SK-N-SH treated with all-trans-retinoic acid at 6 μM for 48 hours (cell line): ENCODE measurements around the gene SHOC2.

Source experiments
- ATAC-seq: fragments of 200-7000 bp; cut with Tn5 transposase; 3 replicates; pipeline ENCODE4 v1.9.1; 2020; ENCODE audit warnings: mild to moderate bottlenecking, moderate library complexity
- ARNTL ChIP-seq: fragments of 450-650 bp; formaldehyde crosslinking; IDR thresholded peaks from 2 replicates; pipeline ENCODE4 v1.5.0; 2020; ENCODE audit warnings: low read depth, mild to moderate bottlenecking, moderate library complexity, borderline replicate concordance
- ESRRG ChIP-seq: fragments of 250-450 bp; sonication (Bioruptor Pico); IDR thresholded peaks from 2 replicates; pipeline ENCODE4 v1.6.1; 2021; ENCODE audit warnings: mild to moderate bottlenecking
- ISL1 ChIP-seq: fragments of 250-450 bp; sonication (Bioruptor Pico); IDR thresholded peaks from 2 replicates; pipeline ENCODE4 v2.1.2; 2022; ENCODE audit warnings: mild to moderate bottlenecking, moderate library complexity
- OSR1 ChIP-seq: fragments of 250-450 bp; sonication (Bioruptor Pico); IDR thresholded peaks from 2 replicates; pipeline ENCODE4 v1.8.0; 2022; ENCODE audit warnings: moderate library complexity, mild to moderate bottlenecking, inconsistent platforms
- PATZ1 ChIP-seq: fragments of 250-450 bp; sonication (Bioruptor Pico); IDR thresholded peaks from 2 replicates; pipeline ENCODE4 v1.8.0; 2020; ENCODE audit warnings: mild to moderate bottlenecking, moderate library complexity, borderline replicate concordance
- POU6F1 ChIP-seq: fragments of 250-450 bp; sonication (Bioruptor Pico); IDR thresholded peaks from 2 replicates; pipeline ENCODE4 v1.8.0; 2021; ENCODE audit warnings: low read depth, mild to moderate bottlenecking, moderate library complexity, borderline replicate concordance
- PPARA ChIP-seq: fragments of 250-450 bp; sonication (Bioruptor Pico); IDR thresholded peaks from 2 replicates; pipeline ENCODE4 v1.5.0; 2020; ENCODE audit warnings: mild to moderate bottlenecking, borderline replicate concordance
- RARB ChIP-seq: fragments of 250-450 bp; sonication (Bioruptor Pico); IDR thresholded peaks from 2 replicates; pipeline ENCODE4 v1.8.0; 2021; ENCODE audit warnings: mild to moderate bottlenecking, moderate library complexity
- SNAI2 ChIP-seq: fragments of 250-450 bp; sonication (Bioruptor Pico); IDR thresholded peaks from 2 replicates; pipeline ENCODE4 v1.5.0; 2020; ENCODE audit warnings: mild to moderate bottlenecking, moderate library complexity
- TCF4 ChIP-seq: fragments of 250-450 bp; sonication (Bioruptor Pico); IDR thresholded peaks from 2 replicates; pipeline ENCODE4 v1.8.0; 2021; ENCODE audit warnings: mild to moderate bottlenecking, moderate library complexity, borderline replicate concordance
- ZC3H10 ChIP-seq: fragments of 250-450 bp; sonication (Bioruptor Pico); IDR thresholded peaks from 2 replicates; pipeline ENCODE4 v1.5.1; 2021; ENCODE audit warnings: mild to moderate bottlenecking, moderate library complexity
- ZFP3 ChIP-seq: fragments of 250-450 bp; sonication (Bioruptor Pico); IDR thresholded peaks from 2 replicates; pipeline ENCODE4 v1.5.0; 2020; ENCODE audit warnings: mild to moderate bottlenecking, moderate library complexity
- ZFP30 ChIP-seq: fragments of 450-650 bp; formaldehyde crosslinking; IDR thresholded peaks from 2 replicates; pipeline ENCODE4 v1.5.0; 2022; ENCODE audit warnings: mild to moderate bottlenecking, moderate library complexity
- ZNF565 ChIP-seq: fragments of 450-650 bp; formaldehyde crosslinking; conservative IDR thresholded peaks from 2 replicates; pipeline ENCODE4 v1.5.0; 2020; ENCODE audit warnings: low read depth, mild to moderate bottlenecking, moderate library complexity
- TF ChIP-seq, protein P1 (sequence below): fragments of 250-450 bp; sonication (Bioruptor Pico); IDR thresholded peaks from 2 replicates; pipeline ENCODE4 v1.5.0; 2020; ENCODE audit warnings: mild to moderate bottlenecking, moderate library complexity
- TF ChIP-seq, protein P2 (sequence below): fragments of 250-450 bp; sonication (Bioruptor Pico); IDR thresholded peaks from 2 replicates; pipeline ENCODE4 v1.5.1; 2020; ENCODE audit warnings: low read depth, mild to moderate bottlenecking, moderate library complexity

SHOC2 gene

GRCh38 chr10:110919349-110919931 lies at the start of gene SHOC2:
SHOC2 (plus strand) TSS chr10:110919604; CDS start chr10:110964359, 44,755 bp downstream.
- peak; percentile 52 for ATAC-seq
- TF ChIP-seq, protein P1, sequence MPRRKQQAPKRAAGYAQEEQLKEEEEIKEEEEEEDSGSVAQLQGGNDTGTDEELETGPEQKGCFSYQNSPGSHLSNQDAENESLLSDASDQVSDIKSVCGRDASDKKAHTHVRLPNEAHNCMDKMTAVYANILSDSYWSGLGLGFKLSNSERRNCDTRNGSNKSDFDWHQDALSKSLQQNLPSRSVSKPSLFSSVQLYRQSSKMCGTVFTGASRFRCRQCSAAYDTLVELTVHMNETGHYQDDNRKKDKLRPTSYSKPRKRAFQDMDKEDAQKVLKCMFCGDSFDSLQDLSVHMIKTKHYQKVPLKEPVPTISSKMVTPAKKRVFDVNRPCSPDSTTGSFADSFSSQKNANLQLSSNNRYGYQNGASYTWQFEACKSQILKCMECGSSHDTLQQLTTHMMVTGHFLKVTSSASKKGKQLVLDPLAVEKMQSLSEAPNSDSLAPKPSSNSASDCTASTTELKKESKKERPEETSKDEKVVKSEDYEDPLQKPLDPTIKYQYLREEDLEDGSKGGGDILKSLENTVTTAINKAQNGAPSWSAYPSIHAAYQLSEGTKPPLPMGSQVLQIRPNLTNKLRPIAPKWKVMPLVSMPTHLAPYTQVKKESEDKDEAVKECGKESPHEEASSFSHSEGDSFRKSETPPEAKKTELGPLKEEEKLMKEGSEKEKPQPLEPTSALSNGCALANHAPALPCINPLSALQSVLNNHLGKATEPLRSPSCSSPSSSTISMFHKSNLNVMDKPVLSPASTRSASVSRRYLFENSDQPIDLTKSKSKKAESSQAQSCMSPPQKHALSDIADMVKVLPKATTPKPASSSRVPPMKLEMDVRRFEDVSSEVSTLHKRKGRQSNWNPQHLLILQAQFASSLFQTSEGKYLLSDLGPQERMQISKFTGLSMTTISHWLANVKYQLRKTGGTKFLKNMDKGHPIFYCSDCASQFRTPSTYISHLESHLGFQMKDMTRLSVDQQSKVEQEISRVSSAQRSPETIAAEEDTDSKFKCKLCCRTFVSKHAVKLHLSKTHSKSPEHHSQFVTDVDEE (CRISPR knock-in tag): no peak
- no peak for TF ChIP-seq ISL1
- TF ChIP-seq PATZ1 (CRISPR knock-in tag): no peak
- TF ChIP-seq TCF4 (CRISPR knock-in tag): no peak
- no peak for TF ChIP-seq ZFP3 (CRISPR knock-in tag)
- TF ChIP-seq ARNTL: no peak
- no peak for TF ChIP-seq RARB
- TF ChIP-seq ESRRG (CRISPR knock-in tag): no peak
- TF ChIP-seq, protein P2, sequence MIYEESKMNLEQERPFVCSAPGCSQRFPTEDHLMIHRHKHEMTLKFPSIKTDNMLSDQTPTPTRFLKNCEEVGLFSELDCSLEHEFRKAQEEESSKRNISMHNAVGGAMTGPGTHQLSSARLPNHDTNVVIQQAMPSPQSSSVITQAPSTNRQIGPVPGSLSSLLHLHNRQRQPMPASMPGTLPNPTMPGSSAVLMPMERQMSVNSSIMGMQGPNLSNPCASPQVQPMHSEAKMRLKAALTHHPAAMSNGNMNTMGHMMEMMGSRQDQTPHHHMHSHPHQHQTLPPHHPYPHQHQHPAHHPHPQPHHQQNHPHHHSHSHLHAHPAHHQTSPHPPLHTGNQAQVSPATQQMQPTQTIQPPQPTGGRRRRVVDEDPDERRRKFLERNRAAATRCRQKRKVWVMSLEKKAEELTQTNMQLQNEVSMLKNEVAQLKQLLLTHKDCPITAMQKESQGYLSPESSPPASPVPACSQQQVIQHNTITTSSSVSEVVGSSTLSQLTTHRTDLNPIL (CRISPR knock-in tag): no peak
- TF ChIP-seq SNAI2 (CRISPR knock-in tag): no peak
- TF ChIP-seq PPARA (CRISPR knock-in tag): no peak
- TF ChIP-seq ZFP30 (CRISPR knock-in tag): no peak
- TF ChIP-seq ZC3H10 (CRISPR knock-in tag): no peak
- no peak for TF ChIP-seq OSR1
- TF ChIP-seq, all 23 proteins: peak for 0

DNA sequence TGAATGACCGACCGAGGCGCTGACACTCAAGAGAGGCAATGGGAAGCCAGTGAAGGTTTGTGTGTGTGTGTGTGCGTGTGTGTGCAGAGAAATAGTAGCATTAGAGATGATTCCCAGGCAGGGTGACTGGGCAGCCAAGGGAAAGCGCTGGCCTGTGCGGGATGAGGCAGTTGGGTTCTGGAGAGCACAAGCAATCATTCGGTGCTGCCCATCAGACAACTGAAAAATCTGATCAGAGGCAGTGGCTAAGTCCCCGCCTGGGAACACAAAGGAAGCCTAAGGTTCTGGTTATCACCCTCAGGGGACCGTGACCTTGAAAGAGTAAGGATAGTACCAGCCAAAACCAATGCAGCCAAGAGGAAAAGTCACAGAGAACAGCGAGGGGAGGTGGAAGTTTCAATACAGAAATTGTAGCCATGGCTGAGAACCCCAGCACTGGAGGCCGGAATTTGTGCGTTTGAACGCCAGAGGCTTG lies 48.5 kb upstream of the SHOC2 start:
- TF ChIP-seq TCF4 (CRISPR knock-in tag): 0 out of 2 replicates have a peak, but pooled peaks have one; percentile 20
- no peak for TF ChIP-seq ZNF565
- no peak for TF ChIP-seq RARB
- no peak for TF ChIP-seq OSR1
- no peak for TF ChIP-seq ESRRG (CRISPR knock-in tag)
- no peak for TF ChIP-seq PATZ1 (CRISPR knock-in tag)
- no peak for TF ChIP-seq POU6F1 (CRISPR knock-in tag)
- no peak for ATAC-seq

- ATAC-seq: peak; percentile 95
- TF ChIP-seq, protein P2 (CRISPR knock-in tag): no peak
- TF ChIP-seq PATZ1 (CRISPR knock-in tag): no peak
- TF ChIP-seq ZFP30 (CRISPR knock-in tag): 0 out of 2 replicates have a peak, but pooled peaks have one; percentile 32
- TF ChIP-seq, all 23 proteins: peak for 1
These were observed 47.9 kb upstream of the SHOC2 start, which contains the start of gene PDCD4 for GRCh38 chr10:110871298-110872084. PDCD4 (plus strand) TSS chr10:110871928; CDS start chr10:110876028, 4,100 bp downstream.
